H54 (cell line): Measurements from ENCODE around the gene GAK.
A peak's percentile ranks its signal among the peaks of the same experiment; 100 is the strongest.
"Not testable (repeated sequence)": the region's sequence is repeated elsewhere in the genome, so short reads cannot be mapped to it uniquely, and the experiment has no call there.

Experiments
- DNase-seq: peaks from one replicate; pipeline ENCODE4 v3.0.0; 2011; ENCODE audit warnings: low spot score, mixed read lengths; ENCODE audit not compliant: insufficient read length
- FAIRE-seq: peaks from 3 replicates; lab custom pipeline; 2011; peaks lifted over from hg19 to GRCh38; lab: Jason Lieb, UNC
- POLR2A ChIP-seq: IDR thresholded peaks from 2 replicates; pipeline ENCODE4 v1.6.1; 2011; ENCODE audit warnings: low read depth, mild to moderate bottlenecking, low read length

Gene GAK

GRCh38 chr4:931194-931959 lies 739 bp downstream of the GAK start:
- DNase-seq, result peak; percentile 80
- FAIRE-seq, result peak; percentile 58
- TF ChIP-seq POLR2A, result no peak

- DNase-seq, result no peak
- FAIRE-seq, result no peak
- no peak for TF ChIP-seq POLR2A
Measured at GRCh38 chr4:930827-931193, 1.3 kb downstream of the GAK start.

GRCh38 chr4:930028-930551 lies 2.0 kb downstream of the GAK start:
- DNase-seq (no peak), FAIRE-seq (no peak)
- no peak for TF ChIP-seq POLR2A

- DNase-seq (no peak), FAIRE-seq (no peak)
- no peak for TF ChIP-seq POLR2A
Measured at GRCh38 chr4:929096-929765, 2.9 kb downstream of the GAK start.

- not testable (repeated sequence) for FAIRE-seq, DNase-seq
Measured at GRCh38 chr4:927566-927965, 4.5 kb downstream of the GAK start.

GRCh38 chr4:926538-926937 lies 5.6 kb downstream of the GAK start:
- no peak for TF ChIP-seq POLR2A
- no peak for DNase-seq
- FAIRE-seq, result no peak

- TF ChIP-seq POLR2A, result no peak
- no peak for FAIRE-seq
Measured at GRCh38 chr4:925771-926500, 6.2 kb downstream of the GAK start.

GRCh38 chr4:925171-925570 lies 6.9 kb downstream of the GAK start:
- FAIRE-seq (no peak), DNase-seq (no peak)
- TF ChIP-seq POLR2A, result no peak

More at GRCh38 chr4:925771-926500, 6.2 kb downstream of the GAK start:
- DNase-seq, result no peak

- FAIRE-seq (no peak), DNase-seq (no peak)
- TF ChIP-seq POLR2A, result no peak
Measured at GRCh38 chr4:924107-925096, 7.7 kb downstream of the GAK start.

GRCh38 chr4:921830-922331 lies 10.2 kb downstream of the GAK start:
- TF ChIP-seq POLR2A, result no peak
- DNase-seq (no peak), FAIRE-seq (no peak)

GRCh38 chr4:919004-919680 lies 13.0 kb downstream of the GAK start:
- not testable (repeated sequence) for DNase-seq, FAIRE-seq

GRCh38 chr4:918591-918990 lies 13.5 kb downstream of the GAK start:
- DNase-seq, FAIRE-seq: not testable (repeated sequence)
